ENCODE data around the gene APLP1.

The APLP1 gene

DNA sequence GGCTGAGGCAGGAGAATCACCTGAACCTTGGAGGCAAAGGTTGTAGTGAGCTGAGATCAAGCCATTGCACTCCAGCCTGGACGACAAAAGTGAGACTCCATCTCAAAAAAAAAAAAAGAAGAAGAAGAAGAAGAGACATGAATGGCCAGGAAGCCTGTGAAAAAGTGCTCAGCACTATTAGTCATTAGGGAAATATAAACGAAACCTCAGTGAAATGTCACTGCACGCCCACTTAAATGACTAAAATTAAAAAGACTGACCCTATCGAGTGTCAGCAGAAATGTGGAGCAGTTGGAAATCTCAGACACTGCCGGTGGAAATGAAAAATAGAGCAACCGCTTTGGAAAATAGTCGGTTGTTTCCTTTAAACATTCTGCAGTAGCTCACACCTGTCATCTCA, 45.2 kb downstream of the APLP1 start:
- H3K4me3 ChIP-seq (ENCODE audit: low read depth, low read length): no peak overlapping the region
- DNase-seq (ENCODE audit: low read depth): no peak
- TF ChIP-seq, protein P1, sequence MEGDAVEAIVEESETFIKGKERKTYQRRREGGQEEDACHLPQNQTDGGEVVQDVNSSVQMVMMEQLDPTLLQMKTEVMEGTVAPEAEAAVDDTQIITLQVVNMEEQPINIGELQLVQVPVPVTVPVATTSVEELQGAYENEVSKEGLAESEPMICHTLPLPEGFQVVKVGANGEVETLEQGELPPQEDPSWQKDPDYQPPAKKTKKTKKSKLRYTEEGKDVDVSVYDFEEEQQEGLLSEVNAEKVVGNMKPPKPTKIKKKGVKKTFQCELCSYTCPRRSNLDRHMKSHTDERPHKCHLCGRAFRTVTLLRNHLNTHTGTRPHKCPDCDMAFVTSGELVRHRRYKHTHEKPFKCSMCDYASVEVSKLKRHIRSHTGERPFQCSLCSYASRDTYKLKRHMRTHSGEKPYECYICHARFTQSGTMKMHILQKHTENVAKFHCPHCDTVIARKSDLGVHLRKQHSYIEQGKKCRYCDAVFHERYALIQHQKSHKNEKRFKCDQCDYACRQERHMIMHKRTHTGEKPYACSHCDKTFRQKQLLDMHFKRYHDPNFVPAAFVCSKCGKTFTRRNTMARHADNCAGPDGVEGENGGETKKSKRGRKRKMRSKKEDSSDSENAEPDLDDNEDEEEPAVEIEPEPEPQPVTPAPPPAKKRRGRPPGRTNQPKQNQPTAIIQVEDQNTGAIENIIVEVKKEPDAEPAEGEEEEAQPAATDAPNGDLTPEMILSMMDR (conservative IDR thresholded peaks at IDR 0.05; ENCODE audit: low read depth, low read length): no peak

DNA sequence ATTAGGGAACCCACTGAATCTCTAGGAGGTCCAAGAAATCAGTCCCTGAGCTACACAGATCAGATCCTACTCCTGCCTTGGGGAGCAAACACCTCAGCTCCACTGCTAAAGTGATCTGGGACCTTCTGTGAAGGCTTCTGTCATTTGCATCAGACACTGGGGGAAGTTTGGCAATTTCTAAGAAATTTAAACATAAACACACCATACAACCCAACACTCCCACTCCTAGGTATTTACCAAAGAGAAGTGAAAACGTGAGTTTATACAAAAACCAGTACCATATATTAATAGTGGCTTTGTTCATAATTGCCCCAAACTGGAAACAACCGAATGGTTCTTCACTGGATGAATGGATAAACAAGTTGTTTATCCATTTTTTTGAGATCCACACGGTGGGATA, 47.1 kb downstream of the APLP1 start:
- DNase-seq (ENCODE audit: low read depth): no peak
- TF ChIP-seq, protein P1 (conservative IDR thresholded peaks at IDR 0.05; ENCODE audit: low read depth, low read length): no peak
- H3K4me3 ChIP-seq (ENCODE audit: low read depth, low read length): no peak overlapping the region

DNA sequence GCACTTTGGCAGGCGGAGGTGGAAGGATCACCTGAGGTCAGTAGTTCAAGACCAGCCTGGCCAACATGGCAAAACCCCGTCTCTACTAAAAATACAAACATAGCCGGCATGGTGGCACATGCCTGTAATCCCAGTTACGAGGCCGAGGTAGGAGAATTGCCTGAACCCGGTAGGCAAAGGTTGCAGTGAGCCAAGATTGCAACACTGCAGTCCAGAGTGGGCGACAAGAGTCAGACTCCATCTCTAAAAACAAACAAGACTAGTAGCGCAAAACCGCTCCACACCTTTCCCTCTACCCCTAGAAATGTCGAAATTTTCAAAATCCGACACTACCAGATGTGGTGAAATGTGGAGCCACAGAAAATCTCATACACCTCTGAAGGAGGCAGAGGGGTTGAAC, 50.9 kb downstream of the APLP1 start:
- no peak for DNase-seq (ENCODE audit: low read depth)
- H3K4me3 ChIP-seq (ENCODE audit: low read depth, low read length): no peak overlapping the region
- TF ChIP-seq, protein P1 (conservative IDR thresholded peaks at IDR 0.05; ENCODE audit: low read depth, low read length): no peak

DNA sequence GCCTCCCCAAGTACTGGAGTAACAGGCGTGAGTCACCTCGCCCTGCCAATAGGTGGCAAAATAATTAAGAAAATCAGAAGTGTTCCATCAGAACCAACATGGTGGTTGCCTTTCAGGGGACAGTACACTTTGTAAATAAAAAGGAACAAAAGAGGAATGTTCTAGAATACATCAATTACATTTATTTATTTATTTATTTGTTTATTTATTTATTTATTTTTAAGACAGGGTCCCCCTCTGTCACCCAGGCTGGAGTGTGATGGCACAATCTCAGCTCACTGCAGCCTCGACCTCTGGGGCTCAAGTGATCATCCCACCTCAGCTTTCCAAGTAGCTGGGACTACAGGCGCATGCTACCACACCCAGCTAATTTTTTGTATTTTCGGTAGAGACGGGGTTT, 52.6 kb downstream of the APLP1 start:
- H3K4me3 ChIP-seq (ENCODE audit: low read depth, low read length): no peak overlapping the region
- TF ChIP-seq, protein P1 (conservative IDR thresholded peaks at IDR 0.05; ENCODE audit: low read depth, low read length): no peak

DNA sequence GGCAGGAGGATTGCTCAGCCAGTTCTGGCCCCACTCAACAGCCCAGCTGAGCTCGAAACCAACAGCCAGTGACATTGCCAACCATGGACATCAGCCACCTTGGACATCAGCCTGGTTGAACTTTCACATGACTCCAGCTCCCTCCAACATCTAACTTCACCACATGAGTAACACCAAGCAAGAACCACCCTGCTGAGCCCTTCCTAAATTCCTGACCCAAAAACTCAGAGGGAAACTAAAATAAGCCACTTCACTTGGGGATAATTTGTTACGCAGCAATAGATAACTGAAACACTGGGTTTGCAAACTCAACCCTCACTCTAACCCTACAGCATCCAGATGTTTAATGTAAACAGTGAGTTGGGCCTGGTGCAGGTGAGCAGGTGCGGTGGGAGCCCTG, 57.1 kb downstream of the APLP1 start:
- no peak for DNase-seq (ENCODE audit: low read depth)
- no peak overlapping the region for H3K4me3 ChIP-seq (ENCODE audit: low read depth, low read length)
- TF ChIP-seq, protein P1 (conservative IDR thresholded peaks at IDR 0.05; ENCODE audit: low read depth, low read length): no peak

More for the DNA sequence above, 52.6 kb downstream of the APLP1 start:
- DNase-seq (ENCODE audit: low read depth): no peak

DNA sequence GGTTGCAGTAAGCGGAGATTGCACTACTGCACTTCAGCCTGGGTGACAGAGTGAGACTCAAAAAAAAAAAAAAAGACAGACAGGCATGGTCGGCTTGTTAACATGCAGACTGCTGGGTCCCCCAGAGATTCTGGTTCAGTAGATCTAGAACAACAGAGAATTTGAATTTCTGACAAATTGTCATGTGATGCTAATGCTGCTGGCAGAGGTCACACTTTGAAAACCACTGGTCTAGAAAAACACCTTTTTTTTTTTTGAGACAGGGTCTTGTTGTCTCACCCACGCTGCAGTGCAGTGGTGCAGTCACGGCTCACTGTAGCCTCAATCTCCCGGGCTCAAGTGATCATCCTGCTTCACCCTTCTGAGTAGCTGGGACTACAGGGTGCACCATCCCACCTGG, 60.1 kb downstream of the APLP1 start:
- TF ChIP-seq, protein P1 (conservative IDR thresholded peaks at IDR 0.05; ENCODE audit: low read depth, low read length): no peak
- no peak overlapping the region for H3K4me3 ChIP-seq (ENCODE audit: low read depth, low read length)
- DNase-seq (ENCODE audit: low read depth): no peak
